Body of pancreas (tissue), 4 donors: ENCODE measurements around the gene PCCA.

Experiments
- CTCF ChIP-seq, 7 experiments: fragments of 450-650 bp in 4 of 7; fragments of 200-600 bp in 3 of 7; sonication (generic) in 3 of 7; IDR thresholded peaks; one replicate each; pipeline ENCODE4 v1.5.1; 2016 to 2019; ENCODE audit warnings: antibody characterized with exemption in 7 of 7
- POLR2A ChIP-seq, 3 donors: fragments of 450-650 bp; IDR thresholded peaks; one replicate each; pipeline ENCODE4 v1.6.1; 2016; ENCODE audit warnings: antibody characterized with exemption in 3 of 3, mild to moderate bottlenecking in 2 of 3

- TF ChIP-seq CTCF (IDR thresholded peaks at IDR 0.05) (no peak), POLR2A (IDR thresholded peaks at IDR 0.05) (no peak)
Observed at GRCh38 chr13:100175803-100176182, 86.9 kb downstream of the PCCA start.
